T-helper 2 cell treated with Interferon-gamma antibody and Interleukin-4, amounts not matched to agents 5 μg/mL and 100 μg/mL, for 36 hours (primary cell): Measurements from ENCODE around the gene LIN37.
"Not testable (repeated sequence)": the region's sequence is repeated elsewhere in the genome, so short reads cannot be mapped to it uniquely, and the experiment has no call there.

Source experiments
- DNase-seq: peaks from one replicate; pipeline ENCODE4 v3.0.0; 2021; ENCODE audit warnings: low spot score
- H3K27ac Mint-ChIP-seq: one replicate; pipeline ENCODE4 v1.8.0; 2021; ENCODE audit warnings: mild to moderate bottlenecking, mixed read lengths
- H3K27me3 Mint-ChIP-seq: one replicate; pipeline ENCODE4 v1.8.0; 2021; ENCODE audit warnings: low read depth, mixed read lengths
- H3K36me3 Mint-ChIP-seq: one replicate; pipeline ENCODE4 v1.8.0; 2021; ENCODE audit warnings: low read depth, mixed read lengths
- H3K4me1 Mint-ChIP-seq: one replicate; pipeline ENCODE4 v1.8.0; 2021; ENCODE audit warnings: low read depth, mixed read lengths
- H3K4me3 Mint-ChIP-seq: one replicate; pipeline ENCODE4 v1.8.0; 2022; ENCODE audit warnings: mild to moderate bottlenecking, moderate library complexity, mixed read lengths
- H3K9me3 Mint-ChIP-seq: one replicate; pipeline ENCODE4 v1.8.0; 2021; ENCODE audit warnings: mixed read lengths

The LIN37 gene

GRCh38 chr19:35715981-35716800, 32.2 kb upstream of the LIN37 start:
- no peaks in the 10 kb centered on the region for H3K9me3 Mint-ChIP-seq
- H3K36me3 Mint-ChIP-seq: peaks cover 36% of the 10 kb centered on the region
- H3K4me1 Mint-ChIP-seq: peaks cover 49% of the 10 kb centered on the region
- no peak for DNase-seq
- H3K27ac Mint-ChIP-seq: peak overlapping the region; percentile 94
- peak overlapping the region; percentile 89 for H3K4me3 Mint-ChIP-seq
- no peaks in the 10 kb centered on the region for H3K27me3 Mint-ChIP-seq

- Mint-ChIP-seq H3K4me1 (peaks cover 44% of the 10 kb centered on the region), H3K36me3 (peaks cover 38% of the 10 kb centered on the region), H3K27ac (peak overlapping the region; percentile 94), H3K9me3 (no peaks in the 10 kb centered on the region), H3K27me3 (no peaks in the 10 kb centered on the region), H3K4me3 (peak overlapping the region; percentile 89)
- peak; percentile 88 for DNase-seq
Observed at GRCh38 chr19:35716801-35717664, 31.3 kb upstream of the LIN37 start.

- Mint-ChIP-seq H3K4me1 (peaks cover 36% of the 10 kb centered on the region), H3K4me3 (peak within 1 kb of the TSS; percentile 95), H3K36me3 (peaks cover 44% of the 10 kb centered on the region), H3K27ac (peak within 1 kb of the TSS; percentile 94), H3K27me3 (no peaks in the 10 kb centered on the region), H3K9me3 (no peaks in the 10 kb centered on the region)
- DNase-seq: peak; percentile 98
Observed at GRCh38 chr19:35717665-35718344, 30.6 kb upstream of the LIN37 start, which contains the start of gene KMT2B. KMT2B (plus strand) TSS chr19:35718003; CDS start chr19:35718019, 16 bp downstream.

GRCh38 chr19:35718345-35719041, 29.9 kb upstream of the LIN37 start:
- Mint-ChIP-seq H3K27me3 (no peaks in the 10 kb centered on the region), H3K4me3 (peak overlapping the region; percentile 95), H3K27ac (peak overlapping the region; percentile 93), H3K4me1 (peaks cover 32% of the 10 kb centered on the region), H3K9me3 (no peaks in the 10 kb centered on the region), H3K36me3 (peaks cover 50% of the 10 kb centered on the region)
- DNase-seq: peak; percentile 57

GRCh38 chr19:35719402-35720162, 28.8 kb upstream of the LIN37 start:
- peak overlapping the region; percentile 95 for H3K4me3 Mint-ChIP-seq
- no peak for DNase-seq
- H3K27me3 Mint-ChIP-seq: no peaks in the 10 kb centered on the region
- peaks cover 21% of the 10 kb centered on the region for H3K4me1 Mint-ChIP-seq
- H3K27ac Mint-ChIP-seq: peak overlapping the region; percentile 85
- H3K36me3 Mint-ChIP-seq: peaks cover 47% of the 10 kb centered on the region
- H3K9me3 Mint-ChIP-seq: no peaks in the 10 kb centered on the region

GRCh38 chr19:35720163-35720524, 28.2 kb upstream of the LIN37 start:
- H3K27me3 Mint-ChIP-seq: no peaks in the 10 kb centered on the region
- peaks cover 16% of the 10 kb centered on the region for H3K4me1 Mint-ChIP-seq
- H3K9me3 Mint-ChIP-seq: no peaks in the 10 kb centered on the region
- peaks cover 48% of the 10 kb centered on the region for H3K36me3 Mint-ChIP-seq
- no peak for DNase-seq
- H3K4me3 Mint-ChIP-seq: peak overlapping the region; percentile 24
- no peak overlapping the region for H3K27ac Mint-ChIP-seq

GRCh38 chr19:35720648-35721047, 27.7 kb upstream of the LIN37 start:
- no peaks in the 10 kb centered on the region for H3K9me3 Mint-ChIP-seq
- no peak overlapping the region for H3K4me3 Mint-ChIP-seq
- H3K36me3 Mint-ChIP-seq: peaks cover 53% of the 10 kb centered on the region
- H3K4me1 Mint-ChIP-seq: peaks cover 15% of the 10 kb centered on the region
- no peaks in the 10 kb centered on the region for H3K27me3 Mint-ChIP-seq
- DNase-seq: no peak
- H3K27ac Mint-ChIP-seq: no peak overlapping the region

- no peaks in the 10 kb centered on the region for H3K9me3 Mint-ChIP-seq
- H3K4me1 Mint-ChIP-seq: peaks cover 11% of the 10 kb centered on the region
- no peak overlapping the region for H3K27ac Mint-ChIP-seq
- H3K36me3 Mint-ChIP-seq: peaks cover 57% of the 10 kb centered on the region
- DNase-seq: no peak
- H3K4me3 Mint-ChIP-seq: no peak overlapping the region
- H3K27me3 Mint-ChIP-seq: no peaks in the 10 kb centered on the region
Observed at GRCh38 chr19:35721374-35721773, 27.0 kb upstream of the LIN37 start.

- Mint-ChIP-seq H3K27ac (no peak overlapping the region), H3K4me3 (no peak overlapping the region), H3K27me3 (no peaks in the 10 kb centered on the region), H3K4me1 (peaks cover 8% of the 10 kb centered on the region), H3K36me3 (peaks cover 59% of the 10 kb centered on the region), H3K9me3 (no peaks in the 10 kb centered on the region)
- no peak for DNase-seq
Observed at GRCh38 chr19:35722461-35722860, 25.9 kb upstream of the LIN37 start.

GRCh38 chr19:35722897-35723296, 25.5 kb upstream of the LIN37 start:
- peaks cover 8% of the 10 kb centered on the region for H3K4me1 Mint-ChIP-seq
- peaks cover 61% of the 10 kb centered on the region for H3K36me3 Mint-ChIP-seq
- H3K27ac Mint-ChIP-seq: no peak overlapping the region
- H3K4me3 Mint-ChIP-seq: no peak overlapping the region
- DNase-seq: no peak
- no peaks in the 10 kb centered on the region for H3K9me3 Mint-ChIP-seq
- no peaks in the 10 kb centered on the region for H3K27me3 Mint-ChIP-seq

GRCh38 chr19:35723671-35724070, 24.7 kb upstream of the LIN37 start:
- Mint-ChIP-seq H3K4me1 (peaks cover 8% of the 10 kb centered on the region), H3K4me3 (no peak overlapping the region), H3K27ac (no peak overlapping the region), H3K27me3 (no peaks in the 10 kb centered on the region), H3K36me3 (peaks cover 68% of the 10 kb centered on the region), H3K9me3 (no peaks in the 10 kb centered on the region)
- no peak for DNase-seq

GRCh38 chr19:35724132-35724531, 24.2 kb upstream of the LIN37 start:
- not testable (repeated sequence) for H3K4me1 Mint-ChIP-seq, H3K27me3 Mint-ChIP-seq, H3K4me3 Mint-ChIP-seq, DNase-seq, H3K9me3 Mint-ChIP-seq, H3K27ac Mint-ChIP-seq
- peaks cover 68% of the 10 kb centered on the region for H3K36me3 Mint-ChIP-seq

- H3K36me3 Mint-ChIP-seq: peaks cover 68% of the 10 kb centered on the region
- H3K4me3 Mint-ChIP-seq: no peak overlapping the region
- no peak overlapping the region for H3K27ac Mint-ChIP-seq
- H3K4me1 Mint-ChIP-seq: peaks cover under 1% of the 10 kb centered on the region
- no peaks in the 10 kb centered on the region for H3K9me3 Mint-ChIP-seq
- no peak for DNase-seq
- no peaks in the 10 kb centered on the region for H3K27me3 Mint-ChIP-seq
Observed at GRCh38 chr19:35724560-35724959, 23.8 kb upstream of the LIN37 start.
